ENCODE data around the gene NUP214.
A peak's percentile ranks its signal among the peaks of the same experiment; 100 is the strongest.

Gene NUP214

DNA sequence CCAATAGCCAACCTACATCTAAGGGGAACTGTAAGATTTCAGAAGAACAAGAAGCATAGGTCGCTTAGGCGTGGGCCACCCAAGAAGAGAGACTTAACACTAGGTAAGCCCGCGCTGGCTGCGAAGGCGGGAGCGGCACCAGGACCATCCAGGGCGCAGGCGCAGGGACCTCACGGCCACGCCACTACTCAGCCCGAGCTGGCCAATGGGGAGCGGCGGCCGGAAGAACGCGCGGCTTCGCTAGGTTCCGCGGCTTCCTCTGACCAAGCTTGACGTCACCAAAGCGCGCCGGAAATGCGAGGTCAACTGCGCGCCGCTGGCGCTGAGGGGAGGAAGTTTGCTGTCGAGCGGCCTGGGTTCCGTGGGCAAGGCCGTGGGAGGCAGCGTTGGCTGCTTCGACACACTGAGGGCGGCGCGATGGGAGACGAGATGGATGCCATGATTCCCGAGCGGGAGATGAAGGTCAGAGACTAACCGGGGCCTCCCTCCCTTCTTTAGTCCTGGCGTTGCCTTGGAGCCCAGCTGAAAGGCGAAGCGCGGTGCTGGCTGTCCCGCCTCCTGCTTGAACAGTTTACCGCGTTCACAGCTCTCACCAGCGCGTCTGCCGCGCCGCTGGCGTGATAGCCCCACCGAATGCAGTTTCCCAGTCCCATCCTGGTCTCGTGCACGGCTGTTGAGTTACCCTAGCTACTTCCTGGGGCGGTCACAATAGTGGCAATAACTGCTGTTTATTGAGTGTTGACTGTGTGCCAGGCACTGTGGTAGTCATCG is at the start of gene NUP214:
NUP214 (plus strand) TSS at position 299 of the 771 bp plus-strand sequence; CDS start at position 418, 119 bp downstream.
- peak; percentile 93 to 98 for DNase-seq

DNA sequence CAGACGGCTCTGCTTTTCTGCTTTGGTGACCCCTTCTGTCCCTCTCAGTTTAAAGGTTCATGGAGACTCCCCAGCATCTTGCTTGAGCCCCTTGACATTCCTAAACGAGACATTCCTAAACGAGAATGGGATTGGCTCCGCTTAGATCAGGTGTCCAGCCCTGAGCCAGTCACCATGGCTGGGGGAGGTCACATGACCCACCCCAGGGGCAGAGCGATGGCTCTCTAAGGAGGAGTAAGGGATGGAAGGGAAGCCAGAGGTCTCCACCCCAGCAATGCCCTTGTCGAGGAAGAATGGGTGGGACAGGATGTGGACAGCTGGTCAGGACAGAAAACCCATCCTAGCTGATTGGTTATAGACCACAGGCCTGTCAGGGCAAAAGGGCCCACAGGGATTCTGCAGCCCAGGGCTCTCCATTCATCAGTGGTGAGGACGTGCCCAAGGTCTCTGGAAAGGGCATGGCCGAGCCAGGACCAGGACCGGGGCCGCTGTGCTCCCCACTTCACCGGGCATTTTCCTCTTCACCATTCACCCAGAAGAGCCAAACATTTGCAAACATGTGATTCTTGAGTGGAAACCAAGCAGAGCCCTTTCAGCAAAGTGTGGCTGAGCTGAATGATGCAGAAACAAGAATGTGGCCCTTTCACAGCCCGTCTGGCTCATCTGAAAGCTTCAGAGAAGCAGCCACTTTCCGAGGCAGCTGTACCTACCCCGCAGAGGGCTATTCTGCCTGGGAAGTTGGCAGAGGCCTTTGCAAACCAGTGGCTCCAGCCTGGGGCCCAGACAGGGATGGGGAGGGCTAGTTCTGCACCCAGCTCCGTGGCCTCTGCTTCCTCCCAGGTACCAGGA is 48.8 kb upstream of the NUP214 start:
- no peak for DNase-seq

DNA sequence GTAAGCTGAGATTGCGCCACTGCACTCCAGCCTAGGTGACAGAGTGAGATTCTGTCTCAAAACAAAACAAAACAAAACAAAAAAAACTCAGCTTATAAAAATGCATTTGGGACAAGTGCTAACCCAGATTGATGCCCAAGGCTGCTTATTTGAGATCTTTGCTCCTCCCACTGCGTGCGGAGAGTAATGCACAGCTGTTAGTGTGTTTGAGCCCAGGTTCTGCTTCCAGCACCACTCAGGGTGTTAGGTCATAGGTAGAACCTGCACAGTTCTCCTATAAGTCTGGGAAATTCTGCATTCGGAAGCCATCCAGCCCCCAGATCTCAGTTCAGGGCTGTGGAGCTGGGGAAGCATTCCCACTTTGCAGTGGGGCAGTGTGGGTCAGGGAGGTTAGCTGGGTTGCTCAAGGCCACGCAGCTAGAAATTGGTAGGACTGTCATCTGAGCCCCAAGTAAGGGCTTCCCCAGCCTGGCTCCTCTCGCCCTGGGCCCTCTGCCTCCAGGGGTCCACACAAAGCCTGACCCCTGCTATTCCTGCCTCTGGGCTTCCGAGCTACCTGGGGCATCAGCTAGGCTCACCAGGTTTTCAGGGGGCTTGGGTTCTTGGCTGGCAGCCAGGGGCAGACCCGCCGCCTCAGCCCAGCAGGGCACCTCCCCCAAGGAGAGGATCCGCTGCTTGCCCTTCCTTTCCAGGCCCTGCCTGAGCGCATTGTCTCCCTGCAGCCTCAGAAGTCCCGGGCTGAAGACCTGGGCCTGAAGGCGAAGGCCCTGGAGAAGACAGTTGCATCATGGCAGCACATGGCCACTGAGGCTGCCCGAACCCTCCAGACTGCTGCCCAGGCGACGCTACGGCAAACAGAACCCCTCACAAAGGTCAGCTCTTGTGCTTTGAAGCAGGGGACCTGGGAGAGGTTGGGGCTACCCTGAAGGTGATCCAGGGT is 46.7 kb upstream of the NUP214 start:
- no peak for DNase-seq

DNA sequence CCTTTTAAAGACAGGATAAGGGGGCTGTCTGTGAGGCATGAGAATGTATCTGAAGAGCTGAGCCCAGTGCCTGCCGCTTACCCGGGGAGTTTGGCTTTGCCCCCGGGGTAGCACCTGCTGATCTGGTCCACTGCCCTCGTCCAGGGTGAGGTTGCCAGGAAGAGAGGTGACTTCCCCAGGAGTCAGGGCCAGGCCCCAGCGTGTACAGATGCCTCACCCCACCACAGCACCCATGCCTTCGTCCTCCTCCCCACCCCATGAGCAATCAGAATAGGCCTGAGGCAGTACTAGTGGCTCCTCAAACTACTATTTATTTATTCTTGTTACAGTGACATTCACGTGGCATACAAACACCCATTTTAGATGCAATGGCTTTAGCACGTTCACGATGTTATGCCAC is 44.8 kb upstream of the NUP214 start:
- DNase-seq: no peak

DNA sequence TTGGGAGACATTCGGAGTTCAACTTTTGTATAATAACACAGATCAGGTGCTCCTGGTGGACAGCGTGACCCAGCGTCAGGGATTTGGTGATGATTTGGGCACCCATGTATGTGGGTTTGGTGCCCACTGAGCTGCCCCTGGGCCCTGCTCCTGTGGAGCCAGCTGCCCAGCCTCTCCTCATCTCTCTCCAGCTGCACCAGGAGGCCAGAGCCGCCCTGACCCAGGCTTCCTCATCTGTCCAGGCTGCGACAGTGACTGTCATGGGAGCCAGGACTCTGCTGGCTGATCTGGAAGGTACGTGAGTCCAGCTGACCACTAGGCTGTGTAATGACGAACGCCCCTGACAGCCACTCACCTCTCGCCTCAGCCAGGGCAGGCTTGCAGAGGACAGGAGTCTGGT is 43.5 kb upstream of the NUP214 start:
- no peak for DNase-seq

DNA sequence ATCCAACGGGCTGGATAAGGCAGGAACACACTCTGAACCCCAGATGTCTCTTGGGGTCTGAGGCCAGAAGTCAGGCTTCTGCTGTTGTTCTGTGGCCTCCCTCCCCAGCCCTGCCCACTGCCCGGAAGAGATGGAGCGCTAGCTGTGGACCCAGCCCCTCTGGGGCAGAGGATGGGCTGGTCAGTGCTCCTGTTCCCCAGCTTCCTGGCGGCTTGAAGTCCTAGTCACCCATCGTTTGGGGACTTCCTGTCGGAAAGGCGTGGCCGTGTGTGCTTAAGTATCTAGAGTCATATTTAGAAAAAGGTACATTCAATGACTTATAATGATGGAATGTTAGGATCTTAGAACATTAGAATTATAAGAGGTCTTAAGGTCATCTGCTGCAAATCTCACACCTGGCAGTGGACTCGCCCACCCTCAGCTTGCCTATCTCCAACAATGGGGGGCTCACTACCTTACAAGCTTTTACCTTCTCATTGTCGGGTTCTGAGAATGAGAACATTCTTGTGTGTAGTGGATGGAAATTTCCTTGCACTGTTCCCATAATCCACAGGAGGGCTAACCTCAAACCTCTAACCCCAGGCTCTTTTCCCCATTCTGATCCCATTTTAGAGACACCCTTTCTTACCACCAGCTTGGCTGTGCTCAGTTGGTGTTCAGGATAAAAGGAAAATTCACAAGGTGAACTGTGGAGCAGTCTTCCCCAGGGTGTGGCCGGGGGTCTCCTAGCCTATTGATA is 42.4 kb upstream of the NUP214 start:
- no peak for DNase-seq

DNA sequence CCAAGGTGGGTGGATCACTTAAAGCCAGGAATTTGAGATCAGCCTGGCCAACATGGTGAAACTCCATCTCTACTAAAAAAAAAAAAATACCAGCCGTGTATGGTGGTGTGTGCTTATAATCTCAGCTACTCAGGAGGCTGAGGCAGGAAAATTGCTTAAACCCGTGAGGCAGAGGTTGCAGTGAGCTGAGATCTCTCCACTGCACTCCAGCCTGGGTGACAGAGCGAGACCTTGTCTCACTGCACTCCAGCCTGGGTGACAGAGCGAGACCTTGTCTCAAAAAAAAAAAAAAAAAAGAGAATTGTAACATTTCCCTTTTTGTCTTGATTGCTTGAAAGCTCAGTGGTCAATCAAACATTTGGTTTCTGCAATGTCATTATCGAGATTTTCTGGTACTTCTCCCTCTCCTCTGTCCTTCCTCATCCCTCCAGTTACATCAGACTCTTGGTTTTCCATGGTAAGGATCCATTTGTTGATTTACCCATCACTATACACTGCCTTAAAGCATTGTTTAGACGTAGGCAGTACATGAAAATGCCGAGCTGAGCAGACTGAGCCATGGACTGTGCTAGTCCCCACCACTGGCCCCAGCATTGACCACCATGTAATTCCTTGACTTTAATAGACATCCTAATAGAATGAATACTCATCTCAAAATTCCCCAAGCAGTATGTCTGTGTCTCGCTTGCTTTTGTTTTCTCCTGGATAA is 40.6 kb upstream of the NUP214 start:
- no peak for DNase-seq

DNA sequence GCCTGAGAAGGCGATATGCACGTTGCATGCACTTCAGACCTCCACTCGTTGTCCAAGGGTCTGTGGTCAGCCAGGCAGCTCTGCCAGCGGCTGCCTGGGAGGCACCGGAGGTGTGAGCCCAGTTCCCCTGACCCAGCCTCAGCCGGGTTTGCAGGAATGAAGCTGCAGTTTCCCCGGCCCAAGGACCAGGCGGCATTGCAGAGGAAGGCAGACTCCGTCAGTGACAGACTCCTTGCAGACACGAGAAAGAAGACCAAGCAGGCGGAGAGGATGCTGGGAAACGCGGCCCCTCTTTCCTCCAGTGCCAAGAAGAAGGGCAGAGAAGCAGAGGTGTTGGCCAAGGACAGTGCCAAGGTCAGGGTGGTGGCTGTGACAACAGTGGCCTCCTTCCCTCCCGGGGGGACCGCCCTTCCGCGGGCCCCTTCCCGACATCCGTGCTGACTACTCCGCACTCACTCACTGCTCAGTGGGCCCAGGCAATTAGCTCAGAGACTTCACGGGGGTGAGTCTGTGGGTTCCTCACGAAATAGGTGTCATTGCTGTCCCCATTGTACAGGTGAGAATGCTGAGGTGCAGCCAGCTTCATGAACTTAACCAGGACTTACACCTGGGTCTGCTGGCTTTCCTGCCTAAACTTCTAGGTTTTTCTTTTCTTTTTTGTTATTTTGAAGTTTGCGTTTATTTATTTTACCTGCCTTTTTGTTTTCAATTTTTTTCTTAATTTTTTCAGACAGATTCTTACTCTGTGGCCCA is 39.8 kb upstream of the NUP214 start:
- no peak for DNase-seq

DNA sequence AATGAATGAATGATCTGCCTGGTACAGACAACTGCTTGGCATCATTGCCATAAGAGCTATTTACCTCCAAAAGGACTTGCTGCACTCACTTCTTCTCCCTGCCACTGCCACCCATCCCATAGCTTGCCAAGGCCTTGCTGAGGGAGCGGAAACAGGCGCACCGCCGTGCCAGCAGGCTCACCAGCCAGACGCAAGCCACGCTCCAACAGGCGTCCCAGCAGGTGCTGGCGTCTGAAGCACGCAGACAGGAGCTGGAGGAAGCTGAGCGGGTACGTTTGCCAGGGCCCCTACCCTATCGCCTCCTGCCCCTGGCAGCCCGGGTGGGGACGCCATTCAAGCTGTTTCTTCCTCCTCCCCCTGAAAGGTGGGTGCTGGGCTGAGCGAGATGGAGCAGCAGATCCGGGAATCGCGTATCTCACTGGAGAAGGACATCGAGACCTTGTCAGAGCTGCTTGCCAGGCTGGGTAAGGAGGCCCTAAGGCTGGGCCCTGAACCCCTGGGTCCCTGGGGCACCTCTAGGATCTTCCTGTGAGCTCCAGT is 38.0 kb upstream of the NUP214 start:
- no peak for DNase-seq

DNA sequence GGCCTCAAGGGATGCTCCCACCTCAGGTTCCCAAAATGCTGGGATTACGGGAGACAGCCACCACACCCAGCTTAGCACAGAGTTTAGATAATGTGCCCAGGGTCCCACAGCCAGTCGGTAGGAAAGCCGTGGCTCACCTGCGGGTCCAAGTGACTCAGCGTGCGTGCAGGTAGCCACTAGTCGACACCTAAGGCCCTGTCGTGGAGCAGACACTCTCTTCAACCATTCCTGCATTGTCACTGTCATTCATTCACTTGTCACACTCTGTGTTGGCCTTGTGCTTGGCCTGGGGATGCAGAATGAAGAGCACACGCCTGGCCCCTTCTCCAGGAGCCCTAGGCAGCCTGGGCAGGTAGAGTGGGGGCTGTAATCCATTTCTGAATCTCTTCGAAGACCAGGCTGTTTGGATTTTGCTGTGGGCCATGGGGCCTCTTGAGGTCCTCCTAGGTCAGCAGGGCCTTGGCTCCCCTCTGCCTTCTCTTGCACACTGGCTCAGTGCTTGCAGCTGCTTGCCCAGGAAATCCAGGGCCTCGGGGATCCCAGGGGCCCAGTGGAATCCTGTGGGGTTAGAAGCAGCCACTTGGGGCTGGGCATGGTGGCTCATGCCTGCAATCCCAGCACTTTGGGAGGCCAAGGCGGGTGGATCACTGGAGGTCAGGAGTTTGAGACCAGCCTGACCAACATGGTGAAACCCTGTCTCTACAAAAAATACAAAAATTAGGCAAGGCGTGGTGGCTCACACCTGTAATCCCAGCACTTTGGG is 35.2 kb upstream of the NUP214 start:
- no peak for DNase-seq

DNA sequence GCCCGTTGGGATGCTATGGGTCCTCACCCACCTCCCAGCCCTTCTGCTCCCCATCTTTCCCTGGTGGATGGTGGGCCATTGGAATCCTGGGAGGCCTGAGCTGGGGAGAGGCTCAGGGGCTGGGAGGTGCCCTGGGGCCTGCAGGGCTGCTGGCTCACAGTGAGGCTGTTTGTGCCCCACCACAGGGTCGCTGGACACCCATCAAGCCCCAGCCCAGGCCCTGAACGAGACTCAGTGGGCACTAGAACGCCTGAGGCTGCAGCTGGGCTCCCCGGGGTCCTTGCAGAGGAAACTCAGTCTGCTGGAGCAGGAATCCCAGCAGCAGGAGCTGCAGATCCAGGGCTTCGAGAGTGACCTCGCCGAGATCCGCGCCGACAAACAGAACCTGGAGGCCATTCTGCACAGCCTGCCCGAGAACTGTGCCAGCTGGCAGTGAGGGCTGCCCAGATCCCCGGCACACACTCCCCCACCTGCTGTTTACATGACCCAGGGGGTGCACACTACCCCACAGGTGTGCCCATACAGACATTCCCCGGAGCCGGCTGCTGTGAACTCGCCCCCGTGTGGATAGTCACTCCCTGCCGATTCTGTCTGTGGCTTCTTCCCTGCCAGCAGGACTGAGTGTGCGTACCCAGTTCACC is 33.9 kb upstream of the NUP214 start:
- DNase-seq: no peak

DNA sequence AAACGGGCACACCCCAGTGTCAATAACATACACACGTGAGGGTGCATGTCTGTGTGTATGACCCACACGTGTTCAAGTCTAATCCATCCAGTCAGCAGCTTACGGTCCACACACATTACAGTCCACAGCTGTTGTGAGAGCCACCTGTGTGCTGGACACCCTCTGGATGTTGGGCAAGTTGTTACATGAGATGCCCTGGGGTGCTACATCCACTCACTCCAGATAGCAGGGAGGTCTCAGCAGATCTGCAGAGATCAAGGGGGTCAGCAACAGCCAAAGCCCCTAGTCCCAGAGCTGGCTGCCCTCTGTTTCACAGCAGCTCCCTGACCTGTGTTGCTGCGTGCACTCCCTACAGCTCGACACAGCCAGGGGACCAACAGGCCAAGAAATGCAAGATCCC is 33.4 kb upstream of the NUP214 start:
- DNase-seq: no peak

DNA sequence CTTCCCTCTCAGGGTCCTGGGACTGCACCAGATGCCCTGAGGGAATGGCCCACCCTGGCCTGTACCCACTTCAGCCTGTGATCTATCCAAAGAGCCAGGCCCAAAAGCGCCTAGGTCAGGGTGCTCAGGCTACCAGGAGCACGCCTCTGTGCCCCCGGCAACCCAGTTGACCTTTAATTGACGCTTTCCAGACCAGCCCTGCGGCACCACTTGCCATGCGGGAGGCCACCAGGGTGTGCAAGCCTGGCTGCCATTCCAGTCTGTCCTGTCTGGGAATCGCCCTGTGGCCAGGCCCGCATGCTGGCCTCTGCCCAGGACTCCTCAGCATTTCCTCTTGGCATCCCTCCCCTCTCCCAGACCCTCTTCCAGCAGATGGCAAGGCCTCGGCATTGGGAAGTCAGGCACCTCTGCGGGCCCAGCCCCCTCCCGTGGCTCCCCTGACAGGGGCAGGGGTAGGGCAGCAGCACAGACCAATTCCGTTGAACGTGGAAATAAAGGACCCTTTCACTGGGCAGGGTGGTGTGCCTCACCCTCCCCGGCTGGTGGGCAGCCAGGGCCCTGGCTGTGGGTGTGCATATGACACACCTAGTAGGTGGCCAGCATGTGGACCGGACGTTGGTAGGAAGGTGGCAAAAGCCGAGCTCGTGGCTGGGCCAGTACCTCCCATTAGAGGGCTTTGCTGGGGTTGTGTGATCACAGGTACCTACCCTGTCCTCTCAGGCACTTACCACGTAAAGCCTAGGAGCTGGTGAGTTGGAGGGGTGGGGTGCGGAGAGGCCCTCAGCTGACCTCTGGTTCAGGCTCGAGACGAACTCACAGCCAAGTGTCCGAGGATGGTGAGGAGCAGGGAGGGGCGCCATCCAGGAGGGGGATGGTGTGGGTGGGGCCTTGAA is 32.6 kb upstream of the NUP214 start:
- no peak for DNase-seq

DNA sequence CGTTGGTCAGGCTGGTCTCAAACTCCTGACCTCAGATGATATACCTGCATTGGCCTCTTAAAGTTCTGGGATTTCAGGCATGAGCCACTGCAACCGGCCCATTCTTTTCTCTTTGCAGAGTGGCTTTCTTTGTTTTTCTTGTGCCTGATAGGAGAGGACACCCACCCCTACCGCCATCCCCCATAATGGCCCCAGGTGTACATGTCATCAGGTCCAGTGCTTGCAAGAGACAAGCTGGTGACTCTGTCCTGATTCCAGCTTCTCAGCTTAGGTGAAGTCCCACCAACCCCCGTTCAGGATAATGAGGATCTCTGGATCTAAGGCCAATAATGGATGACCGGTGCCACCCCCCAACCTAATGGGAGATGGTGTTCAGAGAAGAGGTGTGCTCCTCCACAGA is 31.4 kb upstream of the NUP214 start:
- DNase-seq: no peak

DNA sequence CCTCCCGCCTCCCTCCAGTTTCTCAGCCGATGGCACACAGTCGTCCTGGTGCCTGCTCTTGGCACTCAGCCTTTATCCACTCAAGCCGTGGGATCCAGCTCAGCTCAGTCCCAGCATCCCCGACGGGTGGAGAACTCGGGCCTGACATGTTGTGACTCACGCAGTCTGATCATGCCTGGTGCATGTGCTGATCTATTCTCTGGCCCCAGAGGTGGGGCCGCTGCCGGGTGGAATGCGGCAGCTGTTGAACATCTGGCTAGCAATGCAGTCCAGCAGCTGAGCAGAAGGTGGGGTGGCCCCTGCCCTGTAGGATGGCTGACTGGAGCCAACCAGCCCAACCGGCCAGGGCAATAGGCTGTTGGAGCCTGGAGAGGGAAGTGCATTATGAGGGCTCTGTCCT is 30.8 kb upstream of the NUP214 start:
- DNase-seq: no peak

DNA sequence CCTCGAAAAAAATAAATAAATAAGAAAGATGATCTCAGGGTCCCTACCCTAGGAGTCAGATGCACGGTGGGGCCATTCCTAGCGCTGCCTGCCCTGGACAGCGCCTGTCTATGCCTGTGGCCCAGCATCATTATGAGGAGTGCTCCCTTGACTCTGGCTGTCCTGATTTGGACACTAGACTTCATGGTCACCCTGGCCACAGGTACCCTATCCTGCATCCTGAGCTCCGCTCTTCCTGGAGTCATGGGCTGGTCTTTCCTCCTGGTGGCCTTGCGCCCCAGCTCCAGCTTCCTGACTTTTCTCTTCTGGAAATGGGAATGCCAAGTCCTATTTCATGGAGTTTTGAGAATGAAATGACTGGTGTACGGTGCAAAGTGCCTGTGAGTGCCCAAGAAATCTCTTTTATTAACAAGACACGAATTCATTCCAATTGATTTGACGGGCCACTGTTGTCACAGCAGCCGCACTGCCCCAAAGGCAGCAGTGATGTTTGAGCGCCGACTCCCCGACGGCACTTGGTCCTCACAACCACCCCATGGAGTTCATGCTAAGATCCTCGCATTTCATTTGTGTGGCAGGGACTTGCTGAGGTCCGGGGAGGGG is 29.6 kb upstream of the NUP214 start:
- no peak for DNase-seq

DNA sequence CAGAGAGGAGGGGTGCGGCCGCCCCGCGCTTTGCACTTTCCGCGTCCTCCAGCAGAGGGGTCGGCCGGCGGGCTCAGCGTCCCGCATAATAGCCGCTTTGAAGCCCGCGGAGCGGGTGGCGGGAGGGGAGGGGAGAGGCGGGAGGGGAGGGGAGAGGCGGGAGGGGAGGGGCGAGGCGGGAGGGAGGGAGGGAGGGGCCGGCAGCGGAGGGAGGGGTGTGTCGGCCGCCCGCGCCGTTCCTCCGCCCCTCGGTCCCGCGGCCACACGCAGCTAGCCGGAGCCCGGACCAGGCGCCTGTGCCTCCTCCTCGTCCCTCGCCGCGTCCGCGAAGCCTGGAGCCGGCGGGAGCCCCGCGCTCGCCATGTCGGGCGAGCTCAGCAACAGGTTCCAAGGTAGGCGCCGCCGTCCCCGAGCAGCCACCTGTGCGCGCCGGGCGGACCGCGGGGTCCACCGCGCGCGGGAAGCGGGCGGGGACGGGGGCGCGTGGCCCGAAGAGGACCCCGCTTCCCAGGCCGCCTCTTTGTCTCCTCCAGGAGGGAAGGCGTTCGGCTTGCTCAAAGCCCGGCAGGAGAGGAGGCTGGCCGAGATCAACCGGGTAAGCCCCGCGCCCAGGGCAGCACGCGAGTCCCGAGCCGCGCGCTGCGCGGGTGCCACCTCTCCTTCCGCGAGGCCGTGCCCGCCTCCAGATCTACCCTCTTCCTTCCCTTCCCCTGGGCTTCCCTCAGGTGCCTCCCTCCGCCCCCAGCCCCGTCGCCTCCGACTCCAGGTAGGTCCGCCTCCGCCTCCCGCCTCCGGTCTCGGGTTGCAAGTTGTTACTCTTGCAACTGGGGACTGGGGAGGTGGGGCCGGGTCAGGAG is 28.9 kb upstream of the NUP214 start, which contains the start of gene AIF1L:
AIF1L (plus strand) TSS at position 263 of the 857 bp plus-strand sequence; CDS start at position 362, 99 bp downstream.
- peak in 1 of 2 donors; percentile 41 for DNase-seq
